GM12878 (cell line): ENCODE measurements around the gene BPTF. TPM values are rescaled to one million over a fixed set of nuclear protein-coding genes. Genes with fewer than 3 reads are reported as not detected.

Experiments used
- ATAC-seq: fragments of 200-7000 bp; cut with Tn5 transposase; 3 replicates; pipeline ENCODE4 v1.9.1; 2020; ENCODE audit warnings: mild to moderate bottlenecking, moderate library complexity
- BruUV-seq: library from RNA; stranded (reverse); fragments of 400-500 nt; replicated peaks from 2 replicates; lab custom pipeline; 2021; lab: Mats Ljungman, UMichigan
- CTCF ChIA-PET: fragments of 300-600 bp; sonication (Branson Sonifier 250); formaldehyde crosslinking; extraction: SDS; loops from one replicate; lab custom pipeline; 2021; ENCODE audit warnings: inconsistent platforms; lab: Yijun Ruan, JAX
- POLR2A ChIA-PET: fragments of 350-600 bp; formaldehyde crosslinking; extraction: SDS; loops from one replicate; lab custom pipeline; 2021; ENCODE audit warnings: inconsistent platforms; lab: Charles Lee
- RAD21 ChIA-PET: fragments of 300-600 bp; sonication (Branson Sonifier 250); formaldehyde crosslinking; loops from one replicate; lab custom pipeline; 2023; ENCODE audit warnings: antibody characterized with exemption; ENCODE audit not compliant: unreplicated experiment; lab: Charles Lee
- SMC1A ChIA-PET: fragments of 300-600 bp; sonication (Branson Sonifier 250); formaldehyde crosslinking; loops from one replicate; lab custom pipeline; 2023; ENCODE audit not compliant: unreplicated experiment, uncharacterized antibody; lab: Charles Lee
- DNase-seq: peaks from one replicate; pipeline ENCODE4 v3.0.0-alpha.2; 2011; ENCODE audit warnings: low read depth, low spot score
- FAIRE-seq: peaks from 3 replicates; lab custom pipeline; 2011; peaks lifted over from hg19 to GRCh38; lab: Jason Lieb, UNC
- H2AFZ ChIP-seq: 2 replicates; pipeline ENCODE4 v1.6.0; 2011; ENCODE audit warnings: low read depth, low read length, control low read depth; ENCODE audit not compliant: control insufficient read depth
- H3K27ac ChIP-seq: 2 replicates; pipeline ENCODE4 v1.5.1; 2011; ENCODE audit warnings: control low read depth; ENCODE audit not compliant: control insufficient read depth, insufficient read depth
- H3K27me3 ChIP-seq, 2 experiments: replicated peaks in 1 of 2; 2 replicates each; pipeline versions ENCODE4 v1.6.0 to v1.6.1; 2011; ENCODE audit warnings: low read length in 1 of 2; ENCODE audit not compliant: control insufficient read depth in 2 of 2, insufficient read depth in 2 of 2
- H3K36me3 ChIP-seq, 2 experiments: 2 replicates each; pipeline ENCODE4 v1.5.1; 2011; ENCODE audit warnings: low read length in 1 of 2; ENCODE audit not compliant: control insufficient read depth in 2 of 2, insufficient read depth in 2 of 2
- H3K4me1 ChIP-seq: 2 replicates; pipeline ENCODE4 v1.6.1; 2011; ENCODE audit warnings: mild to moderate bottlenecking, low read length, moderate library complexity, mixed read lengths; ENCODE audit not compliant: control insufficient read depth, insufficient read depth
- H3K4me2 ChIP-seq: 2 replicates; pipeline ENCODE4 v1.6.0; 2011; ENCODE audit warnings: control low read depth; ENCODE audit not compliant: control insufficient read depth, insufficient read depth
- H3K4me3 ChIP-seq: fragments of 200-600 bp; sonication (generic); 2 replicates; pipeline ENCODE4 v1.5.1; 2016
- H3K79me2 ChIP-seq: 2 replicates; pipeline ENCODE4 v1.6.0; 2011; ENCODE audit warnings: low read length; ENCODE audit not compliant: control insufficient read depth, insufficient read depth
- H3K9ac ChIP-seq: 2 replicates; pipeline ENCODE4 v1.8.0; 2011; ENCODE audit warnings: low read length, control low read depth, mixed read lengths; ENCODE audit not compliant: control insufficient read depth, insufficient read depth
- H3K9me3 ChIP-seq: replicated peaks from 3 replicates; pipeline ENCODE4 v1.5.1; 2011; ENCODE audit warnings: mild to moderate bottlenecking, low read length; ENCODE audit not compliant: control insufficient read depth, insufficient read depth
- H4K20me1 ChIP-seq: 2 replicates; pipeline ENCODE4 v1.6.0; 2011; ENCODE audit not compliant: control insufficient read depth, insufficient read depth
- BCL11A ChIP-seq: IDR thresholded peaks from 2 replicates; pipeline ENCODE4 v1.6.1; 2011; ENCODE audit warnings: low read depth, low read length
- CBFB ChIP-seq: IDR thresholded peaks from 2 replicates; pipeline ENCODE4 v1.6.1; 2016; ENCODE audit warnings: antibody characterized with exemption, low read depth
- EZH2 ChIP-seq: IDR thresholded peaks from 2 replicates; pipeline ENCODE4 v1.6.1; 2012; ENCODE audit warnings: low read depth, mild to moderate bottlenecking, control low read depth, inconsistent platforms, low read length, borderline replicate concordance; ENCODE audit not compliant: control insufficient read depth
- JUND ChIP-seq: IDR thresholded peaks from 2 replicates; pipeline ENCODE4 v1.6.1; 2012; ENCODE audit warnings: low read depth, mild to moderate bottlenecking, low read length, improper control_type of control experiment, moderate library complexity
- MTA2 ChIP-seq: fragments of 450-650 bp; IDR thresholded peaks from 2 replicates; pipeline ENCODE4 v1.6.1; 2016; ENCODE audit warnings: low read depth, mild to moderate bottlenecking, moderate library complexity
- MYC ChIP-seq: IDR thresholded peaks from 2 replicates; pipeline ENCODE4 v1.6.1; 2011; ENCODE audit warnings: mild to moderate bottlenecking, low read length, moderate library complexity, inconsistent platforms; ENCODE audit not compliant: insufficient read depth, insufficient replicate concordance, insufficient read length, severe bottlenecking
- NFIC ChIP-seq: IDR thresholded peaks from 2 replicates; pipeline ENCODE4 v1.6.1; 2012; ENCODE audit warnings: low read depth, mild to moderate bottlenecking, inconsistent platforms, low read length, moderate library complexity
- PAX8 ChIP-seq: fragments of 450-650 bp; IDR thresholded peaks from 2 replicates; pipeline ENCODE4 v1.6.1; 2017; ENCODE audit warnings: mild to moderate bottlenecking, moderate library complexity
- POLR2AphosphoS2 ChIP-seq: IDR thresholded peaks from 2 replicates; pipeline ENCODE4 v1.6.1; 2011; ENCODE audit warnings: low read depth, mild to moderate bottlenecking, low read length, improper control_type of control experiment, moderate library complexity
- RAD21 ChIP-seq: IDR thresholded peaks from 2 replicates; pipeline ENCODE4 v1.6.1; 2011; ENCODE audit warnings: mild to moderate bottlenecking, low read depth, low read length, moderate library complexity; ENCODE audit not compliant: insufficient read depth
- RAD51 ChIP-seq: fragments of 450-650 bp; IDR thresholded peaks from 2 replicates; pipeline ENCODE4 v1.6.1; 2016; ENCODE audit warnings: moderate library complexity, mild to moderate bottlenecking, inconsistent platforms
- SMAD1 ChIP-seq: fragments of 450-650 bp; IDR thresholded peaks from 2 replicates; pipeline ENCODE4 v1.6.1; 2018; ENCODE audit warnings: mild to moderate bottlenecking, low read depth; ENCODE audit not compliant: partially characterized antibody
- SMARCA5 ChIP-seq: fragments of 450-650 bp; IDR thresholded peaks from 2 replicates; pipeline ENCODE4 v1.6.1; 2017; ENCODE audit warnings: mild to moderate bottlenecking
- SUZ12 ChIP-seq: fragments of 200-600 bp; sonication (generic); IDR thresholded peaks from one replicate; pipeline ENCODE4 v1.6.1; 2018; ENCODE audit warnings: antibody characterized with exemption, mild to moderate bottlenecking; ENCODE audit not compliant: unreplicated experiment
- YY1 ChIP-seq: IDR thresholded peaks from 2 replicates; pipeline ENCODE4 v1.6.1; 2011; ENCODE audit warnings: low read depth, mild to moderate bottlenecking, low read length
- WGBS: methylation state at CpG from one replicate; pipeline ENCODE4 v1.1.6; 2016; ENCODE audit warnings: low lambda C conversion rate; ENCODE audit not compliant: insufficient replicate concordance, insufficient coverage; ENCODE audit errors: missing lambda C conversion rate; 5-methylcytosine and 5-hydroxymethylcytosine counted together
- in situ Hi-C: fragments of 300-500 bp; cut with MboI; formaldehyde crosslinking; loops from 9 replicates; pipeline ENCODE4 v1.14.3; 2018; ENCODE audit warnings: mixed read lengths
- intact Hi-C: fragments of 100-400 bp; cut with micrococcal nuclease; formaldehyde crosslinking; loops from one replicate; pipeline ENCODE4 v1.14.2; 2022; ENCODE audit not compliant: unreplicated experiment
- polyA plus RNA-seq, 11 experiments: library from polyadenylated mRNA; depleted of rRNA in 4 of 11; unstranded in 6 of 11; stranded (reverse) in 5 of 11; fragments of >200 nt; fragmentation: Nextera tagmentation in 4 of 11; fragmentation: Illumina TruSeq in 1 of 11; extraction: Ambion mirVana in 4 of 11; extraction: Trizol in 1 of 11; gene quantifications; 1 replicate in 1 of 11; 2 replicates in 10 of 11; pipeline versions ENCODE4 v1.2.1 to v1.2.3, GENCODE V29; 2011 to 2016; ENCODE audit warnings: inconsistent platforms in 2 of 11, missing spikeins in 2 of 11, low read depth in 1 of 11
- total RNA-seq, 4 experiments: library from RNA; depleted of rRNA in 3 of 4; stranded (reverse); fragments of >200 nt in 3 of 4; fragmentation: Illumina TruSeq in 1 of 4; extraction: Trizol in 1 of 4; gene quantifications; 2 replicates each; pipeline versions ENCODE4 v1.2.1 to v1.2.3, GENCODE V29; 2013 to 2021
- TF ChIP-seq, protein P1 (sequence below): IDR thresholded peaks from 2 replicates; pipeline ENCODE4 v1.6.1; 2011; ENCODE audit warnings: low read depth, low read length, improper control_type of control experiment, borderline replicate concordance
- TF ChIP-seq, protein P2 (sequence below): fragments of 450-650 bp; IDR thresholded peaks from 2 replicates; pipeline ENCODE4 v1.6.1; 2016; ENCODE audit warnings: mild to moderate bottlenecking

BPTF gene
- total and polyA plus RNA-seq, 10 of the 15 experiments (the other 5 are each of a cell fraction or from before 2014, with no cell fraction given): 19.4 to 78.3 (median 44.8) TPM

DNA sequence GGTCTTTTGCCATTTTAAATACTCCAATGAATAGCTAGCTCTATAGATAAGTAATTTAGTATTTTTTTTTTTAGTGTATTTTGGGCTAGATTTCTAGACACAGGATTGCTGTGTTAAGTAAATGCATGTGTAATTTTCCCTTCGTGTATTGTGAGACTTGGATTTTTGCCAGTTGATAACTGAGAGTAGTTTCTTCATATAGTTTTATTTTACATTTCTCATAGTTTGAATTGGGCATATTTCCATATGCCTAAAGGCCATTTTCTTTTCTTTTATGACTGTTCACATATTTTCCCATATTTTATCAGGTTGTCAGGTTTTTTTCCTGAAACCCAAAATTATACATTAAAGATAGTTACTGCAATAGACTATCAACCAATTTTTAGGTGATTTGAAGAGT, 59.4 kb downstream of the BPTF start:
- no peaks in the 10 kb centered on the region for H3K4me1 ChIP-seq

DNA sequence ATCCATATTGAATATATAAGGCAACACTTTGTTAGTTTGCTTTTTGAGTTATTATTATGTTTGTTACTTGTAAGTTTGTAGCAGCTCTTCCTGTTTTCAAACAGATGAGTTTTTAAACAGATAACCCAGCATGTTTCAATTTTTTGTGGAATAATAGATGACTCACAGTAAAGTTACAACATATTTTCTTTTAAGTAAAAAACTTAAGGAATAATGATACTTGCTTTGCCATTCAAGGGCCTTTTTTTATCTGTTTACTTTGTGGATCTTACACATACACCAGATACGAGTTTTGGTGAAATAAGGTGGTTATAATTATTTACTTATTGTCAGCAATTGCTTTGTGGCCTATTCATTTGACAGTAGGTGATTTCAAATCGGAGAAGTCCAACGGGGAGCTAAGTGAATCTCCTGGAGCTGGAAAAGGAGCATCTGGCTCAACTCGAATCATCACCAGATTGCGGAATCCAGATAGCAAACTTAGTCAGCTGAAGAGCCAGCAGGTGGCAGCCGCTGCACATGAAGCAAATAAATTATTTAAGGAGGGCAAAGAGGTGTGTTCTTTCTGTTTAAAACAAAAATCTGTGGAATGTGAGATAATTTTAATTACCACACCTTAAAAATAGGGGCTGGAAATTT, 66.3 kb downstream of the BPTF start:
- intact Hi-C loops: no loop called here
- H3K27me3 ChIP-seq: no peaks in the 10 kb centered on the region
- POLR2A ChIA-PET: no interaction called here
- H3K4me2 ChIP-seq: no peak overlapping the region
- no peak for FAIRE-seq
- RAD21 ChIA-PET: no interaction called here
- H4K20me1 ChIP-seq: no peaks in the 10 kb centered on the region
- SMC1A ChIA-PET: interaction anchor here (0.7 to 1.7 kb wide), 5 partner anchors 35 to 92 kb away, joined by 3 to 4 read pairs (median 3); no protein-coding TSS in a partner anchor
- H3K4me1 ChIP-seq: no peaks in the 10 kb centered on the region
- no peak overlapping the region for H3K27ac ChIP-seq
- no peak overlapping the region for H3K4me3 ChIP-seq
- H3K36me3 ChIP-seq: peaks cover 4 to 24% of the 10 kb centered on the region in 2 experiments
- H2AFZ ChIP-seq: no peak overlapping the region
- no peak for DNase-seq
- no peaks in the 10 kb centered on the region for H3K79me2 ChIP-seq
- H3K9me3 ChIP-seq: no peaks in the 10 kb centered on the region
- in situ Hi-C loops: no loop called here
- CTCF ChIA-PET: interaction anchor here (1.3 to 2.4 kb wide), 2 partner anchors 55 to 91 kb away, joined by 4 to 11 read pairs; no protein-coding TSS in a partner anchor
- no peak for ATAC-seq
- H3K9ac ChIP-seq: no peak overlapping the region
- WGBS: 97% methylated on average over 6 of the region's 6 CpGs
- BruUV-seq: no TSS peak
- TF ChIP-seq SMAD1 (no peak), POLR2AphosphoS2 (no peak), BCL11A (no peak), JUND (no peak), MYC (no peak), NFIC (no peak), CBFB (no peak), RAD51 (no peak), PAX8 (no peak), YY1 (no peak), MTA2 (no peak), RAD21 (no peak), SUZ12 (no peak)
- TF ChIP-seq, protein P1, sequence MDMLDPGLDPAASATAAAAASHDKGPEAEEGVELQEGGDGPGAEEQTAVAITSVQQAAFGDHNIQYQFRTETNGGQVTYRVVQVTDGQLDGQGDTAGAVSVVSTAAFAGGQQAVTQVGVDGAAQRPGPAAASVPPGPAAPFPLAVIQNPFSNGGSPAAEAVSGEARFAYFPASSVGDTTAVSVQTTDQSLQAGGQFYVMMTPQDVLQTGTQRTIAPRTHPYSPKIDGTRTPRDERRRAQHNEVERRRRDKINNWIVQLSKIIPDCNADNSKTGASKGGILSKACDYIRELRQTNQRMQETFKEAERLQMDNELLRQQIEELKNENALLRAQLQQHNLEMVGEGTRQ: no peak
- TF ChIP-seq, protein P2, sequence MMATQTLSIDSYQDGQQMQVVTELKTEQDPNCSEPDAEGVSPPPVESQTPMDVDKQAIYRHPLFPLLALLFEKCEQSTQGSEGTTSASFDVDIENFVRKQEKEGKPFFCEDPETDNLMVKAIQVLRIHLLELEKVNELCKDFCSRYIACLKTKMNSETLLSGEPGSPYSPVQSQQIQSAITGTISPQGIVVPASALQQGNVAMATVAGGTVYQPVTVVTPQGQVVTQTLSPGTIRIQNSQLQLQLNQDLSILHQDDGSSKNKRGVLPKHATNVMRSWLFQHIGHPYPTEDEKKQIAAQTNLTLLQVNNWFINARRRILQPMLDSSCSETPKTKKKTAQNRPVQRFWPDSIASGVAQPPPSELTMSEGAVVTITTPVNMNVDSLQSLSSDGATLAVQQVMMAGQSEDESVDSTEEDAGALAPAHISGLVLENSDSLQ: no peak

More for the DNA sequence above, 59.4 kb downstream of the BPTF start:
- no peaks in the 10 kb centered on the region for H3K79me2 ChIP-seq
- ChIA-PET SMC1A (no interaction called here), CTCF (interaction anchor here (1.5 to 2.6 kb wide), 2 partner anchors 84 to 85 kb away, joined by 4 to 6 read pairs; no protein-coding TSS in a partner anchor), POLR2A (interaction anchor here (0.5 kb wide), 1 partner anchor 94 kb away, joined by 4 read pairs; no protein-coding TSS in a partner anchor), RAD21 (no interaction called here)
- H3K4me3 ChIP-seq: no peak overlapping the region
- no peak overlapping the region for H3K4me2 ChIP-seq
- no peaks in the 10 kb centered on the region for H3K27me3 ChIP-seq
- peaks cover 0 to 22% of the 10 kb centered on the region in 2 experiments; a peak in 2 of 4 replicates for H3K36me3 ChIP-seq
- in situ Hi-C loops (no loop called here), intact Hi-C loops (no loop called here)
- 58% methylated on average over 1 of the region's 1 CpG for WGBS
- TF ChIP-seq SMARCA5 (no peak), EZH2 (no peak), JUND (no peak)
- ATAC-seq (no peak), DNase-seq (no peak), FAIRE-seq (no peak)
- H2AFZ ChIP-seq: no peak overlapping the region
- H3K9me3 ChIP-seq: no peaks in the 10 kb centered on the region
- no peak overlapping the region for H3K27ac ChIP-seq
- no TSS peak for BruUV-seq
- H4K20me1 ChIP-seq: no peaks in the 10 kb centered on the region
- H3K9ac ChIP-seq: no peak overlapping the region
